Measurements from ENCODE around the gene NOL8. TPM values are rescaled to one million over a fixed set of nuclear protein-coding genes. Genes with fewer than 3 reads are reported as not detected.

The NOL8 gene
- total and polyA plus RNA-seq, 2 experiments from 2014 or later, result 26.0 to 42.7 TPM

DNA sequence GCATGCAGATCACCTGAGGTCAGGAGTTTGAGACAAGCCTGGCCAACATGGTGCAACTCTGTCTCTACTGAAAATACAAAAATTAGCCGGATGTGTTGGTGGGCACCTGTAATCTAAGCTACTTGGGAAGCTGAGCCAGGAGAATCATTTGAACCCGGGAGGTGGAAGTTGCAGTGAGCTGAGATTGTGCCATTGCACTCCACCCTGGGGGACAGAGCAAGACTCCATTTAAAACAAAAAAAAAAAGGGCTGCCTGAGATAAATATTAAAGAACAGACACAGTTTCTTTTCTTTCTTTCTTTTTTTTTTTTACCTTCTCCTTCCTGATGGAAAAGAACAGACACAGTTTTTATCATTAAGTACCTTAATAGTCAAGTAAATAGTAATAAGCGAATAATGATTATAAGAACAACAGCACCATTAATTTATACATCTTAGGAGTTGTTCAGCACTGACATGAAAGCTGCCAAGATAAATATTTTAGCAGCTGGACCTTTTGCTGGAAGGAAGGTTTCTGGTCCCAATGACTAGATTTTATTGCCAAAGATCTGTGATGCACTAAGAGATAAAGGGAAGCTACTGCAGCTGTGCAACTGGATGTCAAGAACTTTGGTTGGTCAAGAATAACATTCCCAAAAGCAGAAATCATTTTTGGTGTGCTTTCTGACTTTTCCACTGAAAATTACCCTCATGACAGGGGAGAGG lies 7.6 kb upstream of the NOL8 start:
- no peaks in the 10 kb centered on the region for H4K20me1 ChIP-seq (replicated peaks; ENCODE audit: insufficient read depth)
- ATAC-seq, result no peak
- no peaks in the 10 kb centered on the region for H3F3A ChIP-seq (replicated peaks; ENCODE audit: low read depth)
- peaks cover 12% of the 10 kb centered on the region for H3K79me2 ChIP-seq (replicated peaks; ENCODE audit: insufficient read depth)
- H2AFZ ChIP-seq, result no peak overlapping the region
- H3K27ac ChIP-seq (ENCODE audit: low read depth), result no peak overlapping the region
- Mint-ChIP-seq H3K36me3 (ENCODE audit: low read depth) (0 out of 3 replicates have a peak, but pooled peaks cover 4% of the 10 kb centered on the region), H3K9me3 (no peaks in the 10 kb centered on the region), H3K27ac (no peak overlapping the region; the same call in 1 of the 2 replicates), H3K4me1 (peaks cover 2% of the 10 kb centered on the region; the same call in 2 of the 3 replicates), H3K4me3 (no peak overlapping the region), H3K27me3 (ENCODE audit: insufficient read depth, low read depth, poor library complexity) (no peaks in the 10 kb centered on the region)
- no peaks in the 10 kb centered on the region for H3K9me2 ChIP-seq (ENCODE audit: insufficient read depth)
- no peak for DNase-seq (ENCODE audit: low spot score)
- no peak overlapping the region for H3K4me3 ChIP-seq
- H3K4me2 ChIP-seq, result no peak overlapping the region
- TF ChIP-seq STAT1 (IDR thresholded peaks at IDR 0.05; ENCODE audit: unreplicated experiment) (no peak), ZNF331 (CRISPR knock-in tag; IDR thresholded peaks at IDR 0.05; ENCODE audit: low read depth) (no peak), POLR2AphosphoS5 (IDR thresholded peaks at IDR 0.05; ENCODE audit: low read depth) (no peak)
- TF ChIP-seq, protein P1, sequence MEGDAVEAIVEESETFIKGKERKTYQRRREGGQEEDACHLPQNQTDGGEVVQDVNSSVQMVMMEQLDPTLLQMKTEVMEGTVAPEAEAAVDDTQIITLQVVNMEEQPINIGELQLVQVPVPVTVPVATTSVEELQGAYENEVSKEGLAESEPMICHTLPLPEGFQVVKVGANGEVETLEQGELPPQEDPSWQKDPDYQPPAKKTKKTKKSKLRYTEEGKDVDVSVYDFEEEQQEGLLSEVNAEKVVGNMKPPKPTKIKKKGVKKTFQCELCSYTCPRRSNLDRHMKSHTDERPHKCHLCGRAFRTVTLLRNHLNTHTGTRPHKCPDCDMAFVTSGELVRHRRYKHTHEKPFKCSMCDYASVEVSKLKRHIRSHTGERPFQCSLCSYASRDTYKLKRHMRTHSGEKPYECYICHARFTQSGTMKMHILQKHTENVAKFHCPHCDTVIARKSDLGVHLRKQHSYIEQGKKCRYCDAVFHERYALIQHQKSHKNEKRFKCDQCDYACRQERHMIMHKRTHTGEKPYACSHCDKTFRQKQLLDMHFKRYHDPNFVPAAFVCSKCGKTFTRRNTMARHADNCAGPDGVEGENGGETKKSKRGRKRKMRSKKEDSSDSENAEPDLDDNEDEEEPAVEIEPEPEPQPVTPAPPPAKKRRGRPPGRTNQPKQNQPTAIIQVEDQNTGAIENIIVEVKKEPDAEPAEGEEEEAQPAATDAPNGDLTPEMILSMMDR (conservative IDR thresholded peaks at IDR 0.05; ENCODE audit: low read depth in 2 of 2), result no peak
- no peaks in the 10 kb centered on the region for H3K27me3 ChIP-seq (ENCODE audit: insufficient read depth)
- H3K4me1 ChIP-seq (ENCODE audit: insufficient read depth), result no peaks in the 10 kb centered on the region; the same call in 1 of the 2 replicates
- H3K36me3 ChIP-seq (ENCODE audit: insufficient read depth), result no peaks in the 10 kb centered on the region; the same call in 1 of the 2 replicates

DNA sequence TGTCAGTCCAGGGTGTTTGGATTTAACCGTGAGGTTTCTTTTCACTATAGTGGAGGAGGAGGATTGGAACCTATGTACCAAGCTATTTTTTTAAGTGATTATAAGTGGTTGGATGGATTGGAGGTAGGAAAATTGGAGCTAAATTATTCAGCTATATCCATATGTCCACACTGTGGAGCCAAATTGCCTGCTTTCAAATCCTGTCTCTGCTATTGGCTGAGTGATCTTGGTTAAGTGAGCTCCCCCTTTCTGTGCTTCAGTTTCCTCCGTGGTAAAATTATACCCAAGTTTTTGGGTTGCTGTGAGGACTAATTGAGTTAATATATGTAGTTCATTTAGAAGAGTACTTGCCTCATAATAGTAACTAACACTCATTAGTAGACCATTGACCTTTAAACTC lies 3.1 kb upstream of the NOL8 start:
- Mint-ChIP-seq H3K36me3 (ENCODE audit: low read depth) (peaks cover 1% of the 10 kb centered on the region; the same call in 1 of the 3 replicates), H3K4me1 (peaks cover 22% of the 10 kb centered on the region), H3K9me3 (no peaks in the 10 kb centered on the region), H3K27ac (no peak overlapping the region), H3K27me3 (ENCODE audit: insufficient read depth, low read depth, poor library complexity) (peaks cover 5% of the 10 kb centered on the region), H3K4me3 (no peak overlapping the region)
- DNase-seq (ENCODE audit: low spot score) (peak; percentile 32), ATAC-seq (no peak)
- H3K9me2 ChIP-seq (ENCODE audit: insufficient read depth), result no peaks in the 10 kb centered on the region
- H3K27ac ChIP-seq (ENCODE audit: low read depth), result no peak overlapping the region
- H3F3A ChIP-seq (replicated peaks; ENCODE audit: low read depth), result 0 out of 2 replicates have a peak, but pooled peaks cover 4% of the 10 kb centered on the region
- H3K36me3 ChIP-seq (ENCODE audit: insufficient read depth), result peaks cover 1% of the 10 kb centered on the region; the same call in 1 of the 2 replicates
- no peak overlapping the region for H3K4me2 ChIP-seq
- TF ChIP-seq, protein P2, sequence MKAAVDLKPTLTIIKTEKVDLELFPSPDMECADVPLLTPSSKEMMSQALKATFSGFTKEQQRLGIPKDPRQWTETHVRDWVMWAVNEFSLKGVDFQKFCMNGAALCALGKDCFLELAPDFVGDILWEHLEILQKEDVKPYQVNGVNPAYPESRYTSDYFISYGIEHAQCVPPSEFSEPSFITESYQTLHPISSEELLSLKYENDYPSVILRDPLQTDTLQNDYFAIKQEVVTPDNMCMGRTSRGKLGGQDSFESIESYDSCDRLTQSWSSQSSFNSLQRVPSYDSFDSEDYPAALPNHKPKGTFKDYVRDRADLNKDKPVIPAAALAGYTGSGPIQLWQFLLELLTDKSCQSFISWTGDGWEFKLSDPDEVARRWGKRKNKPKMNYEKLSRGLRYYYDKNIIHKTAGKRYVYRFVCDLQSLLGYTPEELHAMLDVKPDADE (IDR thresholded peaks at IDR 0.05), result no peak
- TF ChIP-seq, protein P1 (conservative IDR thresholded peaks at IDR 0.05; ENCODE audit: low read depth in 2 of 2), result peak; percentile 10 to 45; a peak in 2 of 4 replicates
- H4K20me1 ChIP-seq (replicated peaks; ENCODE audit: insufficient read depth), result no peaks in the 10 kb centered on the region
- H3K27me3 ChIP-seq (ENCODE audit: insufficient read depth), result no peaks in the 10 kb centered on the region
- H3K4me1 ChIP-seq (ENCODE audit: insufficient read depth), result peaks cover 19% of the 10 kb centered on the region
- no peak overlapping the region for H2AFZ ChIP-seq
- H3K4me3 ChIP-seq, result no peak overlapping the region
- peaks cover 30% of the 10 kb centered on the region for H3K79me2 ChIP-seq (replicated peaks; ENCODE audit: insufficient read depth)

Data from GM23338 (cell line).